Activated B cell treated with CpG ODN at 0.5 μM for 24 hours (primary cell): ENCODE measurements around the gene STX10. TPM values are rescaled to one million over a fixed set of nuclear protein-coding genes. Genes with fewer than 3 reads are reported as not detected.
A peak's percentile ranks its signal among the peaks of the same experiment; 100 is the strongest.

ENCODE experiments used
- ATAC-seq: fragments of 200-7000 bp; cut with Tn5 transposase; one replicate; pipeline ENCODE4 v1.10.0; 2021; ENCODE audit warnings: low read depth, mild to moderate bottlenecking, moderate library complexity
- CTCF ChIA-PET: fragments of 350-600 bp; sonication (Branson Sonifier 250); formaldehyde crosslinking; loops from one replicate; lab custom pipeline; 2021; ENCODE audit warnings: antibody characterized with exemption; lab: Charles Lee
- POLR2A ChIA-PET: fragments of 350-600 bp; sonication (Branson Sonifier 250); formaldehyde crosslinking; loops from one replicate; lab custom pipeline; 2021; ENCODE audit warnings: antibody characterized with exemption; lab: Charles Lee
- DNase-seq: peaks from one replicate; pipeline ENCODE4 v3.0.0; 2022
- H3K27ac Mint-ChIP-seq: one replicate; pipeline ENCODE4 v1.8.0; 2020; ENCODE audit warnings: mixed read lengths
- H3K27me3 Mint-ChIP-seq: one replicate; pipeline ENCODE4 v1.8.0; 2021; ENCODE audit warnings: mixed read lengths
- H3K36me3 Mint-ChIP-seq: one replicate; pipeline ENCODE4 v1.8.0; 2021; ENCODE audit warnings: low read depth, mixed read lengths
- H3K4me1 Mint-ChIP-seq: one replicate; pipeline ENCODE4 v1.8.0; 2021; ENCODE audit warnings: mixed read lengths
- H3K4me3 Mint-ChIP-seq: one replicate; pipeline ENCODE4 v1.8.0; 2020; ENCODE audit warnings: mild to moderate bottlenecking, mixed read lengths
- H3K9me3 Mint-ChIP-seq: one replicate; pipeline ENCODE4 v1.8.0; 2020; ENCODE audit warnings: mixed read lengths
- intact Hi-C: fragments of 100-400 bp; cut with micrococcal nuclease; formaldehyde crosslinking; loops from one replicate; pipeline ENCODE4 v1.15.1; 2024
- total RNA-seq: library from RNA; stranded (reverse); gene quantifications from 2 replicates; pipeline ENCODE4 v1.2.3, GENCODE V29; 2022
- TF ChIP-seq, protein P1 (sequence below): fragments of 200-600 bp; IDR thresholded peaks from one replicate; pipeline ENCODE4 v1.8.0; 2022; ENCODE audit warnings: antibody characterized with exemption, mild to moderate bottlenecking

The STX10 gene
- total RNA-seq, 1 donor from 2014 or later, result 43.6 TPM

DNA sequence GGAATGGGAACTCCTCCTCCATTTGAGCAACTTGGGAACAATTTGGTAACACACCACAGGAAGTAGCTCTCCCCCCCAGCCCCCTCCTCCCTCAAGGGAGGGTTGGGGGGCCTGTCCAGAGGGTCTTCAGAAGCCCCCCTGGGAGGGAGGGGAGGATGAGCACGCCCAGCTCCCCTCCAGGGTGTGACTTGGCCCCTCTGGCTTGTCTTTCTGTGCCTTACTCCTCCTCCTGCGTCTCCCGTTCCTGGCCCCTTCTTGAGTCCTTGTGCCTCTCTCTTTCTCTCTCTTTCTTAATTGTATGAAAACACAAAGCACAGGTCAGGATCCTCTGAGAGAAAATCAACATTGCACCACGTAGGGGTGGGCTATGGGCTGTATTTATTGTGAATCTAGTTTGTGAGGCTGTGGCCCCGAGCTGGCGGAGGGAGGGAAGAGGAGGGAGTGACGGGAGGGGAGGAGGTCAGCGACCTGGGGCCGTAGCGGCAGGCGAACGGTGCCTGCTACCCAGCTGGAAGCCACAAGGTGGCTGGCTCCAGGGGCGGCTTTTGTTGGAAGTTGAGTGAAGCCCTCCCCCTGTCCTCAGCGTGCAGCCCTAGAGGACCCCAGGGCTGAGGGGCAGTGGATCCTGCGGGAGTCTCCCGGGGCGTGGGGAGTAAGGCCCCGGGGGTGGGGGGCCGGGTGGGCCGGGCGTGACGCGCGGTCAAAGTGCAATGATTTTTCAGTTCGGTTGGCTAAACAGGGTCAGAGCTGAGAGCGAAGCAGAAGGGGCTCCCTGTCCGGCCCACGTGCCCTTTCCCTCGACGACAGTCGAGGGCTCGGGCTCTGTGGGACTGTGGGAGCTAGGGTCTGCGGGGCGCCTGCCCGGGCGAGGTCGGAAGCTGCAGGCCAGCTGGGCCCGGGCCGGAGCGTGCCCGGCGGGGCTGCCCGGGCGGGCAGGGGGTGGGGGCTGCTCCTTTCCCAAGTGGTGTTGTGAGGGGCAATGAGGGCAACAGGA, 53.9 kb downstream of the STX10 start:
- POLR2A ChIA-PET, result interaction anchor here (0.6 to 4.5 kb wide), 28 partner anchors 9 to 1498 kb away, joined by 3 to 125 read pairs (median 6); partner anchors contain the start of genes CALR, FARSA, IER2 and LYL1
- H3K4me3 Mint-ChIP-seq, result peak overlapping the region; percentile 89
- CTCF ChIA-PET, result interaction anchor here (0.7 to 5.0 kb wide), 7 partner anchors 9 to 131 kb away, joined by 3 to 106 read pairs (median 27); no protein-coding TSS in a partner anchor
- H3K27me3 Mint-ChIP-seq, result no peaks in the 10 kb centered on the region
- peak; percentile 5 for ATAC-seq
- DNase-seq, result peak; percentile 41
- H3K27ac Mint-ChIP-seq, result peak overlapping the region; percentile 95
- peaks cover 16% of the 10 kb centered on the region for H3K36me3 Mint-ChIP-seq
- H3K4me1 Mint-ChIP-seq, result peaks cover 58% of the 10 kb centered on the region
- TF ChIP-seq, protein P1, sequence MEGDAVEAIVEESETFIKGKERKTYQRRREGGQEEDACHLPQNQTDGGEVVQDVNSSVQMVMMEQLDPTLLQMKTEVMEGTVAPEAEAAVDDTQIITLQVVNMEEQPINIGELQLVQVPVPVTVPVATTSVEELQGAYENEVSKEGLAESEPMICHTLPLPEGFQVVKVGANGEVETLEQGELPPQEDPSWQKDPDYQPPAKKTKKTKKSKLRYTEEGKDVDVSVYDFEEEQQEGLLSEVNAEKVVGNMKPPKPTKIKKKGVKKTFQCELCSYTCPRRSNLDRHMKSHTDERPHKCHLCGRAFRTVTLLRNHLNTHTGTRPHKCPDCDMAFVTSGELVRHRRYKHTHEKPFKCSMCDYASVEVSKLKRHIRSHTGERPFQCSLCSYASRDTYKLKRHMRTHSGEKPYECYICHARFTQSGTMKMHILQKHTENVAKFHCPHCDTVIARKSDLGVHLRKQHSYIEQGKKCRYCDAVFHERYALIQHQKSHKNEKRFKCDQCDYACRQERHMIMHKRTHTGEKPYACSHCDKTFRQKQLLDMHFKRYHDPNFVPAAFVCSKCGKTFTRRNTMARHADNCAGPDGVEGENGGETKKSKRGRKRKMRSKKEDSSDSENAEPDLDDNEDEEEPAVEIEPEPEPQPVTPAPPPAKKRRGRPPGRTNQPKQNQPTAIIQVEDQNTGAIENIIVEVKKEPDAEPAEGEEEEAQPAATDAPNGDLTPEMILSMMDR, result no peak
- intact Hi-C loops, result loop anchor here (2.0 kb wide), 1 partner anchor 205 kb away; the partner anchor contains the start of gene GCDH
- no peaks in the 10 kb centered on the region for H3K9me3 Mint-ChIP-seq

DNA sequence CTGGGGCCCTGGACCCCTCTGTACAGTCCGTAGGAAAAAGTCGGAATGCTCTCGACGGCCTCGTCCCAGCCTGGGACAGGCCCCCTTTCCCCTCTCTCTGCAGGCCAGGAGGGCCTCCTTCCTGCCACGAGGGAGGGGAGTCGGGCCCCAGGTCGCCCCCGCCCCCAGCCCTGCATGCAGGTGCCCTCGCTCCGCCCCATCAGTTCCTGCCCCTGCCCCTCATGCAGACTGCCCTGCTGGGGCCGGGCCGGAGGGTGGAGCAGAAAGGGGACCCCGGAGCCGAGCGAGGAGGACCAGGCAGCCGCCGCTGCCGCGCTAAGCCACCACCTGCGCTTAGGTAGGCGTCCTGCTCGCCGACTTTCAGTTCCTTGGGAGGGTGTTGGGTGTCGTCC, 54.8 kb downstream of the STX10 start:
- DNase-seq (peak; percentile 58), ATAC-seq (peak; percentile 14)
- Mint-ChIP-seq H3K27me3 (no peaks in the 10 kb centered on the region), H3K9me3 (no peaks in the 10 kb centered on the region), H3K4me1 (peaks cover 51% of the 10 kb centered on the region), H3K36me3 (peaks cover 14% of the 10 kb centered on the region), H3K27ac (peak overlapping the region; percentile 95), H3K4me3 (peak overlapping the region; percentile 89)
- intact Hi-C loops, result loop anchor here (2.0 kb wide), 1 partner anchor 205 kb away; the partner anchor contains the start of gene GCDH
- TF ChIP-seq, protein P1, result no peak
- CTCF ChIA-PET, result interaction anchor here (0.7 to 5.0 kb wide), 8 partner anchors 10 to 130 kb away, joined by 3 to 106 read pairs (median 24); no protein-coding TSS in a partner anchor
- POLR2A ChIA-PET, result interaction anchor here (0.6 to 4.5 kb wide), 18 partner anchors 9 to 305 kb away, joined by 3 to 125 read pairs (median 10); partner anchors contain the start of genes CALR, FARSA, IER2 and LYL1

GRCh38 chr19:13094771-13095392, 55.3 kb downstream of the STX10 start:
- Mint-ChIP-seq H3K4me3 (peak overlapping the region; percentile 89), H3K27me3 (no peaks in the 10 kb centered on the region), H3K36me3 (peaks cover 9% of the 10 kb centered on the region), H3K27ac (peak overlapping the region; percentile 95), H3K4me1 (peaks cover 46% of the 10 kb centered on the region), H3K9me3 (no peaks in the 10 kb centered on the region)
- peak; percentile 12 for ATAC-seq
- CTCF ChIA-PET, result interaction anchor here (0.8 to 5.0 kb wide), 11 partner anchors 10 to 299 kb away, joined by 3 to 106 read pairs (median 9); partner anchors contain the start of gene RNASEH2A
- TF ChIP-seq, protein P1, result no peak
- DNase-seq, result peak; percentile 52
- intact Hi-C loops, result loop anchor here (1.0 to 2.0 kb wide), 4 partner anchors 9 to 204 kb away; partner anchors contain the start of gene GCDH
- POLR2A ChIA-PET, result interaction anchor here (0.8 to 4.5 kb wide), 20 partner anchors 10 to 210 kb away, joined by 3 to 125 read pairs (median 8); partner anchors contain the start of genes CALR, IER2, LYL1 and NACC1

DNA sequence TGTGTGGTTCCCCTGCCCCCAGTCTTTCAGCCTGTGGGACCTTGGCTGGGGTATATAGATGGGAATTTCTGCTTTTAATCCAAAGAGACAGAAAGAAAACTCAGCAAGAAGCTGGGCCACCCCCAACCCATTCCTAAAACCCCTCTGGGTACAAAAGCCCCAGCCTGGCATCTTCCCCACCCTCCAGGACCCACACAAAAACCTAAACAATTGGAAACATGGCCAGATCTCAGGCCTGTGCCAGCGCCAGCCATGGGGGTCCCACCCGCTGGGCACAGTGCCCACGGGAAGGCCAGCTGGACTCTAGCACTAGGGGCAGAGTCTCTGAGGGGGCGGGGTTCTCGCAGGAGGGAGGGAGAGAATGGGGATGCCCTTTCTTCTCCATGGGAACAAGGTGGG, 56.1 kb downstream of the STX10 start:
- Mint-ChIP-seq H3K27me3 (no peaks in the 10 kb centered on the region), H3K36me3 (peaks cover 7% of the 10 kb centered on the region), H3K9me3 (no peaks in the 10 kb centered on the region), H3K27ac (peak overlapping the region; percentile 95), H3K4me3 (peak overlapping the region; percentile 29), H3K4me1 (peaks cover 41% of the 10 kb centered on the region)
- ChIA-PET POLR2A (interaction anchor here (0.6 to 4.5 kb wide), 18 partner anchors 11 to 209 kb away, joined by 3 to 125 read pairs (median 7); partner anchors contain the start of genes IER2, LYL1, NACC1 and STX10), CTCF (interaction anchor here (0.6 to 5.0 kb wide), 22 partner anchors 11 to 334 kb away, joined by 3 to 106 read pairs (median 4); partner anchors contain the start of genes NFIX and RNASEH2A)
- ATAC-seq, result no peak
- TF ChIP-seq, protein P1, result no peak
- intact Hi-C loops, result loop anchor here (1.0 to 2.0 kb wide), 4 partner anchors 10 to 203 kb away; partner anchors contain the start of gene GCDH
- peak; percentile 33 for DNase-seq

Other genes starting within 250 kb of the STX10 start
- gene SYCE2, start 231.1 kb downstream of the STX10 start, total RNA-seq, result 0.49 TPM in 1 of 2 replicates, not detected in the other
- 76.1 and 76.8 TPM in 2 replicates for gene FARSA, start 216.7 kb downstream of the STX10 start, total RNA-seq
- gene CALR, start 211.8 kb downstream of the STX10 start, total RNA-seq, result 721 and 802 TPM in 2 replicates
- 106 and 112 TPM in 2 replicates for gene RAD23A, start 204.5 kb downstream of the STX10 start, total RNA-seq
- 16.7 and 19.6 TPM in 2 replicates for gene GADD45GIP1, start 193.2 kb downstream of the STX10 start, total RNA-seq
- gene DAND5, start 180.8 kb downstream of the STX10 start, total RNA-seq, result not detected in 2 replicates
- gene NFIX, start 154.9 kb downstream of the STX10 start, total RNA-seq, result 2.6 and 2.7 TPM in 2 replicates
- gene LYL1, start 47.5 kb downstream of the STX10 start, total RNA-seq, result 67.1 and 74.8 TPM in 2 replicates
- 111 and 113 TPM in 2 replicates for gene TRMT1, start 33.6 kb downstream of the STX10 start, total RNA-seq
- gene NACC1, start 32.1 kb downstream of the STX10 start, total RNA-seq, result 62.1 and 68.8 TPM in 2 replicates
- 116 and 119 TPM in 2 replicates for gene IER2, start within 50 bp of the STX10 start, total RNA-seq